BJ (cell line): ENCODE results near the gene ZNF92. TPM values are rescaled to one million over a fixed set of nuclear protein-coding genes. Genes with fewer than 3 reads are reported as not detected.
"Not testable (repeated sequence)": the region's sequence is repeated elsewhere in the genome, so short reads cannot be mapped to it uniquely, and the experiment has no call there.

Source experiments
- CTCF ChIA-PET: fragments of 350-600 bp; formaldehyde crosslinking; extraction: SDS; loops from one replicate; lab custom pipeline; 2021; ENCODE audit warnings: antibody characterized with exemption, inconsistent platforms; lab: Yijun Ruan, JAX
- POLR2A ChIA-PET: fragments of 300-600 bp; sonication (Branson Sonifier 250); formaldehyde crosslinking; extraction: SDS; loops from one replicate; lab custom pipeline; 2021; ENCODE audit warnings: antibody characterized with exemption; lab: Charles Lee
- DNase-seq: peaks from one replicate; pipeline ENCODE4 v3.0.0-alpha.2; 2011; ENCODE audit warnings: low read depth
- H3K27me3 ChIP-seq: 2 replicates; pipeline ENCODE4 v1.6.0; 2011; ENCODE audit warnings: low read length; ENCODE audit not compliant: control insufficient read depth, insufficient read depth
- H3K36me3 ChIP-seq: 2 replicates; pipeline ENCODE4 v1.5.1; 2011; ENCODE audit warnings: low read length; ENCODE audit not compliant: control insufficient read depth, insufficient read depth
- H3K4me3 ChIP-seq: 2 replicates; pipeline ENCODE4 v1.5.1; 2011; ENCODE audit warnings: low read depth, mild to moderate bottlenecking, control low read depth, low read length
- polyA plus RNA-seq: library from polyadenylated mRNA; depleted of rRNA; stranded (reverse); fragments of >200 nt; gene quantifications from 2 replicates; pipeline ENCODE4 v1.2.3, GENCODE V29; 2011
- TF ChIP-seq, protein P1 (sequence below): IDR thresholded peaks from 2 replicates; pipeline ENCODE4 v1.5.1; 2011; ENCODE audit warnings: low read depth, mild to moderate bottlenecking, control low read depth, inconsistent platforms, low read length, moderate library complexity; ENCODE audit not compliant: insufficient read depth

ZNF92 gene
- polyA plus RNA-seq, 1 experiment, result 1.3 TPM

DNA sequence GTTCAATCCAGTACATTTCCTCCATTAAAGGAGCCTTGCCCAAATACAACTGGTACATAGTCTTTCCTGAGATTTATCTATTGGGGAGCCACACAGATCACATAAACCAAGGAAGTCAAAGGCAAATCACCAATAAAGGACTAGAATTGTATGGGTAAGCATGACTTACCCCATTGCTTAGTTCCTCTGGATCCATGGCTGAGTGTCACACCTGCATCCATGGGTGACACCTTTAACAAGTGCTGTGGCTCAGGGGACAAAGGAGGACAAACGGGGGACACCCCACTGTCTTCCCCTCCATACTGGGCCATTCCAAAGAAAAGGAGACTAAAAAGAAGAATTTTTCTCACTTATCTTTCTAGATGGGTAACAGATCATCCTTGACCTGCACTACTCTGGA is 30.4 kb downstream of the ZNF92 start:
- no peaks in the 10 kb centered on the region for H3K27me3 ChIP-seq
- DNase-seq, result no peak
- ChIA-PET CTCF (no interaction called here), POLR2A (no interaction called here)
- TF ChIP-seq, protein P1, sequence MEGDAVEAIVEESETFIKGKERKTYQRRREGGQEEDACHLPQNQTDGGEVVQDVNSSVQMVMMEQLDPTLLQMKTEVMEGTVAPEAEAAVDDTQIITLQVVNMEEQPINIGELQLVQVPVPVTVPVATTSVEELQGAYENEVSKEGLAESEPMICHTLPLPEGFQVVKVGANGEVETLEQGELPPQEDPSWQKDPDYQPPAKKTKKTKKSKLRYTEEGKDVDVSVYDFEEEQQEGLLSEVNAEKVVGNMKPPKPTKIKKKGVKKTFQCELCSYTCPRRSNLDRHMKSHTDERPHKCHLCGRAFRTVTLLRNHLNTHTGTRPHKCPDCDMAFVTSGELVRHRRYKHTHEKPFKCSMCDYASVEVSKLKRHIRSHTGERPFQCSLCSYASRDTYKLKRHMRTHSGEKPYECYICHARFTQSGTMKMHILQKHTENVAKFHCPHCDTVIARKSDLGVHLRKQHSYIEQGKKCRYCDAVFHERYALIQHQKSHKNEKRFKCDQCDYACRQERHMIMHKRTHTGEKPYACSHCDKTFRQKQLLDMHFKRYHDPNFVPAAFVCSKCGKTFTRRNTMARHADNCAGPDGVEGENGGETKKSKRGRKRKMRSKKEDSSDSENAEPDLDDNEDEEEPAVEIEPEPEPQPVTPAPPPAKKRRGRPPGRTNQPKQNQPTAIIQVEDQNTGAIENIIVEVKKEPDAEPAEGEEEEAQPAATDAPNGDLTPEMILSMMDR, result no peak
- no peaks in the 10 kb centered on the region for H3K36me3 ChIP-seq
- no peak overlapping the region for H3K4me3 ChIP-seq

DNA sequence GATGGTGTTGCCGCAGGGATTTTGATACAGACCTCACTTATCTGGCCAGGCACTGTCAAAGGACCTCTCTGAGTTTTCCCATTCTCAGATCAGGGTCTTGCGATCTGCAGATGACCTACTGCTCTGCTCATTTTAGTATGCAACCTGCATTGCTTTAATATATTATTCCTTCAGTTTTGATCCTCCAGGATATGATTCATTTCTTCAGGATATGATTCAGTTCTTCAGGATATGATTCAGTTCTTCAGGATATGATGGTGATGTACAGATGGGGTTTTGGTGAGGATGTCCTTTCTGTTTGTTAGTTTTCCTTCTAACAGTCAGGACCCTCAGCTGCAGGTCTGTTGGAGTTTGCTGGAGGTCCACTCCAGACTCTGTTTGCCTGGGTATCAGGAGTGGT is 33.1 kb downstream of the ZNF92 start:
- POLR2A ChIA-PET, H3K27me3 ChIP-seq, DNase-seq, H3K4me3 ChIP-seq, CTCF ChIA-PET, H3K36me3 ChIP-seq: not testable (repeated sequence)

DNA sequence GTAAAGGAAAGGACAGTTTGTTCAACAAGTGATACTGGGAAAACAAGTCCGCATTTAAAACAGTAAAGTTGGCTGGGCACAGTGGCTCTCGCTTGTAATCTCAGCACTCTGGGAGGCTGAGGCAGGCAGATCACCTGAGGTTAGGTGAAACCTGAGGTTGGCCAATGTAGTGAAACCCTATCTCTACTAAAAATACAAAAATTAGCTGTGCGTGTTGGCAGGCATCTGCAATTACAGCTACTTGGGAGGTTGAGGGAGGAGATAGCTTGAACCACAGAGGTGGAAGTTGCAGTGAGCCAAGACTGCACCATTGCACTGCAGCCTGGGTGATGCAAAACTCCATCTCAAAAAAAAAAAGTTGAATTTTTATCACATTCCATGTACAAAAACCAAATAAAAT is 35.7 kb downstream of the ZNF92 start:
- no peaks in the 10 kb centered on the region for H3K27me3 ChIP-seq
- TF ChIP-seq, protein P1, result no peak
- H3K36me3 ChIP-seq, result no peaks in the 10 kb centered on the region
- DNase-seq, result no peak
- ChIA-PET CTCF (no interaction called here), POLR2A (no interaction called here)
- H3K4me3 ChIP-seq, result no peak overlapping the region

DNA sequence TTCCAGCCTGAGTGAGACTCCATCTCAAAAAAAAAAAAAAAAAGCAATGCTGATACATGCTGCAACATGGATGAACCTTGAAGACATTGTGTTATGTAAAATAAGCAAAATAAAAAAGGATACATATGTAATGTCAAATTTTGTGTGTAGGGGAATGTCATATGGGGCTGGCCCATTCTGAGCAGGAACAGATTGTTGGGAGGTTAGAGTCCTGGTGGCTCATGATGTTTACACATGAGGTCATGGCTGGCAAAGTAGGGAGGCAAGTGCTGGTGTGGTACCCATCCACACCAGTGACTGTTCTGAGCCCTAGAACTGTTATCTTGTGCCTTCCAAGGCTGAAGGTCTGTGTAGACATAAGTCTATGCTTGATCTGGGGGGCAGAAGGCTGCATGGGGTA is 37.6 kb downstream of the ZNF92 start:
- no peak overlapping the region for H3K4me3 ChIP-seq
- DNase-seq, result no peak
- POLR2A ChIA-PET, result no interaction called here
- CTCF ChIA-PET, result no interaction called here
- H3K36me3 ChIP-seq, result no peaks in the 10 kb centered on the region
- no peaks in the 10 kb centered on the region for H3K27me3 ChIP-seq
- TF ChIP-seq, protein P1, result no peak

DNA sequence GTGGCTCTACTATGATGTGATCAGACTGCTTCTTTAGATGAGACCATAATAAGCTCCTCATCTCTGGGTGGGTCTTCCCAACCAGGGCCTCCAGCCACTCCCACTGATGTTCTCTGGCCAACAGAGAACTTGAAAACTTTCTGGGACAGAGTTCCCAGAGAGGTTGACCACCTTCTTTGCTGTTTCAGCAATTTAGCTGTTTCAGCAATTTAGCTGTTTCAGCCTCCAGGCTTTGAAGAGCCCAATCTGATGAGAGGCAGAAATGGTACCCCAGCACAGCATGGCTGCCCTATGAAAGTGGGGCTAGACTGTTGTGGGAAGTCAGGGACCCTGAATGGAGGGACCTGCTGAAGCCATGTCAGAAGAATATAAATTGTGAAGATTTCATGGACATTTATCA is 49.0 kb downstream of the ZNF92 start:
- Histone ChIP-seq H3K27me3 (no peaks in the 10 kb centered on the region), H3K4me3 (no peak overlapping the region), H3K36me3 (no peaks in the 10 kb centered on the region)
- POLR2A ChIA-PET, result no interaction called here
- CTCF ChIA-PET, result interaction anchor here (1.1 kb wide), 1 partner anchor 9 kb away, joined by 4 read pairs; no protein-coding TSS in a partner anchor
- TF ChIP-seq, protein P1, result no peak
- DNase-seq, result no peak

DNA sequence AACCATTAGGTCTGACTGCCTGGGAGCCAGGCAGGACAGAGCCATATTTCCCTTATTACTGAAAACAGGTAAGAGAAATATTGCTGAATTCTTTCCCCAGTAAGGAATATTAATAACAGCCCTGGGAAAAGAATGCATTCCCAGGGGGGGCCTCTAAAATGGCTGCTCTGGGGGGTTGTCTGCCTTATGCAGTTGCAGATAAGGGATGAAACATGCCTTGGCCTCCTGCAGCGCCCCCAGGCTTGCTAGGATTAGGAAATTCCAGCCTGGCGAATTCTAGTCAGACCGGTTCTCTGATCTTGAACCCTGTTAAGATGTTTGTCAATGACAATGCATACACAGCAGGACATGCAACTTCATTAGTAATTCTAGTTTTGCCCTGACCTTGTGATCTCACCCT is 49.6 kb downstream of the ZNF92 start:
- H3K36me3 ChIP-seq, DNase-seq, H3K27me3 ChIP-seq, CTCF ChIA-PET, POLR2A ChIA-PET, H3K4me3 ChIP-seq: not testable (repeated sequence)
